ENCODE measurements around the gene KCNIP4. TPM values are rescaled to one million over a fixed set of nuclear protein-coding genes. Genes with fewer than 3 reads are reported as not detected.

KCNIP4 gene
- total and polyA plus RNA-seq, 9 of the 15 experiments (the other 6 are each of a cell fraction or from before 2014, with no cell fraction given) = 0.25 to 0.41 TPM; not detected in 7

- Histone ChIP-seq H3K27me3 (ENCODE audit: control insufficient read depth in 2 of 2, insufficient read depth in 2 of 2, low read length in 2 of 2) (no peaks in the 10 kb centered on the region), H3K4me3 (no peak overlapping the region), H3K9me1 (ENCODE audit: control insufficient read depth, insufficient read depth, low read length) (no peaks in the 10 kb centered on the region), H3K4me2 (ENCODE audit: insufficient read depth, low read length) (no peak overlapping the region), H3K27ac (ENCODE audit: extremely low read depth, low read depth, low read length) (no peak overlapping the region), H3K4me1 (replicated peaks in 1 of 2; ENCODE audit: control insufficient read depth in 2 of 2, insufficient read depth in 2 of 2, low read length in 2 of 2) (no peaks in the 10 kb centered on the region), H3K79me2 (ENCODE audit: control insufficient read depth, insufficient read depth, low read length) (no peaks in the 10 kb centered on the region), H4K20me1 (replicated peaks; ENCODE audit: control insufficient read depth, insufficient read depth, low read length) (no peaks in the 10 kb centered on the region), H3K9ac (ENCODE audit: insufficient read depth in 1 of 2, low read depth in 2 of 2, low read length in 2 of 2) (no peak overlapping the region), H3K9me3 (replicated peaks; ENCODE audit: control insufficient read depth, insufficient read depth, low read depth, low read length) (no peaks in the 10 kb centered on the region), H3K36me3 (ENCODE audit: control insufficient read depth, insufficient read depth, low read length) (no peaks in the 10 kb centered on the region), H2AFZ (ENCODE audit: low read depth, low read length) (no peak overlapping the region)
- 5% methylated on average over 8 of the region's 8 CpGs for WGBS (ENCODE audit: insufficient coverage, low coverage, missing lambda C conversion rate)
- CTCF ChIA-PET (ENCODE audit: low intra/inter-chr PET ratio) = no interaction called here
- in situ Hi-C loops (cut with MboI) (no loop called here), intact Hi-C loops (cut with micrococcal nuclease) (no loop called here)
- ATAC-seq (no peak), FAIRE-seq (no peak), DNase-seq (ENCODE audit: extremely low read depth in 1 of 4, low spot score in 3 of 4) (no peak)
- no TSS peak for BruUV-seq (replicated peaks)
- POLR2A ChIA-PET = interaction anchor here (0.6 kb wide), 1 partner anchor 31 kb away, joined by 3 read pairs; no protein-coding TSS in a partner anchor
- TF ChIP-seq ETV1 (tag; conservative IDR thresholded peaks at IDR 0.05; ENCODE audit: low read depth) (no peak), FOXK2 (conservative IDR thresholded peaks at IDR 0.05 in 1 of 2, IDR thresholded peaks at IDR 0.05 in 1 of 2; ENCODE audit: low read depth in 2 of 2) (no peak), SMARCC2 (IDR thresholded peaks at IDR 0.05; ENCODE audit: low read depth) (no peak), NONO (IDR thresholded peaks at IDR 0.05; ENCODE audit: low read depth in 2 of 2, low read length in 1 of 2) (no peak), RUNX1 (IDR thresholded peaks at IDR 0.05; ENCODE audit: low read depth) (no peak), MTA2 (IDR thresholded peaks at IDR 0.05; ENCODE audit: low read depth) (no peak), KLF1 (tag; IDR thresholded peaks at IDR 0.05) (no peak), FOXM1 (IDR thresholded peaks at IDR 0.05; ENCODE audit: low read depth) (no peak), FOXM1 (CRISPR knock-in tag; IDR thresholded peaks at IDR 0.05; ENCODE audit: low read depth) (no peak), FOXP4 (CRISPR knock-in tag; IDR thresholded peaks at IDR 0.05; ENCODE audit: borderline replicate concordance) (no peak), TAF1 (IDR thresholded peaks at IDR 0.05; ENCODE audit: control insufficient read depth, extremely low read depth, insufficient read depth, low read length, severe bottlenecking) (no peak), RBM39 (optimal IDR thresholded peaks at IDR 0.05; ENCODE audit: low read depth, low read length) (no peak)
- TF ChIP-seq, protein P1, sequence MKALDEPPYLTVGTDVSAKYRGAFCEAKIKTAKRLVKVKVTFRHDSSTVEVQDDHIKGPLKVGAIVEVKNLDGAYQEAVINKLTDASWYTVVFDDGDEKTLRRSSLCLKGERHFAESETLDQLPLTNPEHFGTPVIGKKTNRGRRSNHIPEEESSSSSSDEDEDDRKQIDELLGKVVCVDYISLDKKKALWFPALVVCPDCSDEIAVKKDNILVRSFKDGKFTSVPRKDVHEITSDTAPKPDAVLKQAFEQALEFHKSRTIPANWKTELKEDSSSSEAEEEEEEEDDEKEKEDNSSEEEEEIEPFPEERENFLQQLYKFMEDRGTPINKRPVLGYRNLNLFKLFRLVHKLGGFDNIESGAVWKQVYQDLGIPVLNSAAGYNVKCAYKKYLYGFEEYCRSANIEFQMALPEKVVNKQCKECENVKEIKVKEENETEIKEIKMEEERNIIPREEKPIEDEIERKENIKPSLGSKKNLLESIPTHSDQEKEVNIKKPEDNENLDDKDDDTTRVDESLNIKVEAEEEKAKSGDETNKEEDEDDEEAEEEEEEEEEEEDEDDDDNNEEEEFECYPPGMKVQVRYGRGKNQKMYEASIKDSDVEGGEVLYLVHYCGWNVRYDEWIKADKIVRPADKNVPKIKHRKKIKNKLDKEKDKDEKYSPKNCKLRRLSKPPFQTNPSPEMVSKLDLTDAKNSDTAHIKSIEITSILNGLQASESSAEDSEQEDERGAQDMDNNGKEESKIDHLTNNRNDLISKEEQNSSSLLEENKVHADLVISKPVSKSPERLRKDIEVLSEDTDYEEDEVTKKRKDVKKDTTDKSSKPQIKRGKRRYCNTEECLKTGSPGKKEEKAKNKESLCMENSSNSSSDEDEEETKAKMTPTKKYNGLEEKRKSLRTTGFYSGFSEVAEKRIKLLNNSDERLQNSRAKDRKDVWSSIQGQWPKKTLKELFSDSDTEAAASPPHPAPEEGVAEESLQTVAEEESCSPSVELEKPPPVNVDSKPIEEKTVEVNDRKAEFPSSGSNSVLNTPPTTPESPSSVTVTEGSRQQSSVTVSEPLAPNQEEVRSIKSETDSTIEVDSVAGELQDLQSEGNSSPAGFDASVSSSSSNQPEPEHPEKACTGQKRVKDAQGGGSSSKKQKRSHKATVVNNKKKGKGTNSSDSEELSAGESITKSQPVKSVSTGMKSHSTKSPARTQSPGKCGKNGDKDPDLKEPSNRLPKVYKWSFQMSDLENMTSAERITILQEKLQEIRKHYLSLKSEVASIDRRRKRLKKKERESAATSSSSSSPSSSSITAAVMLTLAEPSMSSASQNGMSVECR (CRISPR knock-in tag; IDR thresholded peaks at IDR 0.05) = no peak
- TF ChIP-seq, protein P2, sequence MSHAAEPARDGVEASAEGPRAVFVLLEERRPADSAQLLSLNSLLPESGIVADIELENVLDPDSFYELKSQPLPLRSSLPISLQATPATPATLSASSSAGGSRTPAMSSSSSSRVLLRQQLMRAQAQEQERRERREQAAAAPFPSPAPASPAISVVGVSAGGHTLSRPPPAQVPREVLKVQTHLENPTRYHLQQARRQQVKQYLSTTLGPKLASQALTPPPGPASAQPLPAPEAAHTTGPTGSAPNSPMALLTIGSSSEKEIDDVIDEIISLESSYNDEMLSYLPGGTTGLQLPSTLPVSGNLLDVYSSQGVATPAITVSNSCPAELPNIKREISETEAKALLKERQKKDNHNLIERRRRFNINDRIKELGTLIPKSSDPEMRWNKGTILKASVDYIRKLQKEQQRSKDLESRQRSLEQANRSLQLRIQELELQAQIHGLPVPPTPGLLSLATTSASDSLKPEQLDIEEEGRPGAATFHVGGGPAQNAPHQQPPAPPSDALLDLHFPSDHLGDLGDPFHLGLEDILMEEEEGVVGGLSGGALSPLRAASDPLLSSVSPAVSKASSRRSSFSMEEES (CRISPR knock-in tag; IDR thresholded peaks at IDR 0.05) = no peak
Observed at GRCh38 chr4:21869978-21870745, 78.4 kb downstream of the KCNIP4 start.
